ENCODE data around the gene KRTAP4-16. TPM values are rescaled to one million over a fixed set of nuclear protein-coding genes. Genes with fewer than 3 reads are reported as not detected.
"Not testable (repeated sequence)": the region's sequence is repeated elsewhere in the genome, so short reads cannot be mapped to it uniquely, and the experiment has no call there.

The KRTAP4-16 gene
- total RNA-seq, 1 experiment from 2014 or later: not detected

DNA sequence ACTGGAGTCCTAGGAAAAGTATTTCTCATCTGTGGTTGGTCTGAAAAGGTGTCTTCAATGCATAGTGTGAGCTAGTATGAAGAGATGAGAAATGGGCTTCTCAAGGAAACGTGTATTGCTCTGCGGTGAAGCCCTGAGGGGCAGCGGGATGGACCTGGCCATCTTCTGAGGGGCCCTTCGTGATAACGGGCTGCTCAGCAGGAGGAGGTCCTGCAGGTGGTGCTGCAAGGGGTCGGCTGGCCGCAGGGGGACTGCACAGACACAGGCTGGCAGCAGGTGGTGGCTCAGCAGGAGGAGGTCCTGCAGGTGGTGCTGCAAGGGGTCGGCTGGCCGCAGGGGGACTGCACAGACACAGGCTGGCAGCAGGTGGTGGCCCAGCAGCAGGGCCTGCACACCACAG lies 47.5 kb downstream of the KRTAP4-16 start:
- BruUV-seq (replicated peaks); H2AFZ ChIP-seq (ENCODE audit: low read depth, low read length, poor library complexity, severe bottlenecking); CTCF ChIA-PET; H3K4me2 ChIP-seq (ENCODE audit: low read length); intact Hi-C loops (cut with micrococcal nuclease); H3K9ac ChIP-seq (ENCODE audit: low read length); ATAC-seq; H3K9me2 ChIP-seq (ENCODE audit: insufficient read depth); RAD21 ChIA-PET (ENCODE audit: low non-redundant PET in 1 of 2, low total read pairs in 2 of 2, uncharacterized antibody in 2 of 2, unreplicated experiment in 2 of 2); H3K27me3 ChIP-seq (ENCODE audit: insufficient read depth, low read length); H3K79me2 ChIP-seq (ENCODE audit: insufficient read depth, low read length); DNase-seq (ENCODE audit: low read depth, low spot score); H3K4me3 ChIP-seq (replicated peaks in 1 of 2; ENCODE audit: low read depth in 1 of 2, low read length in 2 of 2); H4K20me1 ChIP-seq (ENCODE audit: insufficient read depth); POLR2A ChIA-PET; H3K36me3 ChIP-seq (ENCODE audit: control insufficient read depth in 1 of 2, insufficient read depth in 2 of 2, low read length in 2 of 2); H3K27ac ChIP-seq (ENCODE audit: low read depth, low read length): not testable (repeated sequence)
- H3K9me3 ChIP-seq (ENCODE audit: control insufficient read depth in 1 of 2, insufficient read depth in 1 of 2, low read depth in 1 of 2, low read length in 2 of 2): peaks cover 0 to 21% of the 10 kb centered on the region in 2 experiments; a peak in 1 of 4 replicates
- H3K4me1 ChIP-seq (ENCODE audit: control insufficient read depth in 1 of 2, insufficient read depth in 2 of 2, low read length in 2 of 2): peaks cover 11 to 13% of the 10 kb centered on the region in 2 experiments

DNA sequence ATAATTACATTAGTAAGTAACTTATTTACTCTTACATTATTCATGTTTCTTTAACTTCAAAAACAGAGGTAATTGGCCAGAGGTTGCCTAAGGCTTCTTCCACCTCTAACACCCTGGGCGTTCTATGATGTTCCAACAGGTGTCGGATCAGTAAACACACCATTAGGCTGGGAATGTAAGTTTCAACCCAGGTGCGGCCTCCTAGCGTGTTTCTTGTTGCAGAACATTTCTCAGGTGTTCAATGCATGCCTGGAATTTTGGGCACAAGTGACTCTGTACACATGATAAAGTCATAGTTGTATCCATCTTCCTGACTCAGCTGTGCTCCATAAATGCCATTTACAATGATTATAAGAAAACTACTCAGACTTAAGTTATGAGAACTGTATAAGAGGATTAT lies 48.0 kb downstream of the KRTAP4-16 start:
- Histone ChIP-seq H3K9me2 (ENCODE audit: insufficient read depth) (no peaks in the 10 kb centered on the region), H3K27me3 (ENCODE audit: insufficient read depth, low read length) (no peaks in the 10 kb centered on the region), H3K9me3 (ENCODE audit: control insufficient read depth in 1 of 2, insufficient read depth in 1 of 2, low read depth in 1 of 2, low read length in 2 of 2) (peaks cover 0 to 21% of the 10 kb centered on the region in 2 experiments; a peak in 1 of 4 replicates), H3K4me2 (ENCODE audit: low read length) (no peak overlapping the region), H3K4me3 (replicated peaks in 1 of 2; ENCODE audit: low read depth in 1 of 2, low read length in 2 of 2) (no peak overlapping the region), H3K4me1 (ENCODE audit: control insufficient read depth in 1 of 2, insufficient read depth in 2 of 2, low read length in 2 of 2) (peaks cover 6 to 8% of the 10 kb centered on the region in 2 experiments), H3K79me2 (ENCODE audit: insufficient read depth, low read length) (no peaks in the 10 kb centered on the region), H4K20me1 (ENCODE audit: insufficient read depth) (no peaks in the 10 kb centered on the region), H3K27ac (ENCODE audit: low read depth, low read length) (no peak overlapping the region), H3K9ac (ENCODE audit: low read length) (no peak overlapping the region), H3K36me3 (ENCODE audit: control insufficient read depth in 1 of 2, insufficient read depth in 2 of 2, low read length in 2 of 2) (0 out of 4 replicates have a peak, but pooled peaks cover 0 to 4% of the 10 kb centered on the region in 2 experiments), H2AFZ (ENCODE audit: low read depth, low read length, poor library complexity, severe bottlenecking) (no peak overlapping the region)
- intact Hi-C loops (cut with micrococcal nuclease): no loop called here
- no peak for ATAC-seq
- CTCF ChIA-PET: no interaction called here
- RAD21 ChIA-PET (ENCODE audit: low non-redundant PET in 1 of 2, low total read pairs in 2 of 2, uncharacterized antibody in 2 of 2, unreplicated experiment in 2 of 2): no interaction called here
- no peak for TF ChIP-seq JUND (IDR thresholded peaks at IDR 0.05)
- no peak for TF ChIP-seq ZFX (IDR thresholded peaks at IDR 0.05)
- TF ChIP-seq EZH2 (IDR thresholded peaks at IDR 0.05): no peak
- TF ChIP-seq POLR2AphosphoS5 (IDR thresholded peaks at IDR 0.05; ENCODE audit: low read depth, low read length): no peak
- TF ChIP-seq, protein P1, sequence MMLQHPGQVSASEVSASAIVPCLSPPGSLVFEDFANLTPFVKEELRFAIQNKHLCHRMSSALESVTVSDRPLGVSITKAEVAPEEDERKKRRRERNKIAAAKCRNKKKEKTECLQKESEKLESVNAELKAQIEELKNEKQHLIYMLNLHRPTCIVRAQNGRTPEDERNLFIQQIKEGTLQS (IDR thresholded peaks at IDR 0.05): no peak
- no peak for TF ChIP-seq CEBPB (IDR thresholded peaks at IDR 0.05; ENCODE audit: low read depth)
- TF ChIP-seq, protein P2, sequence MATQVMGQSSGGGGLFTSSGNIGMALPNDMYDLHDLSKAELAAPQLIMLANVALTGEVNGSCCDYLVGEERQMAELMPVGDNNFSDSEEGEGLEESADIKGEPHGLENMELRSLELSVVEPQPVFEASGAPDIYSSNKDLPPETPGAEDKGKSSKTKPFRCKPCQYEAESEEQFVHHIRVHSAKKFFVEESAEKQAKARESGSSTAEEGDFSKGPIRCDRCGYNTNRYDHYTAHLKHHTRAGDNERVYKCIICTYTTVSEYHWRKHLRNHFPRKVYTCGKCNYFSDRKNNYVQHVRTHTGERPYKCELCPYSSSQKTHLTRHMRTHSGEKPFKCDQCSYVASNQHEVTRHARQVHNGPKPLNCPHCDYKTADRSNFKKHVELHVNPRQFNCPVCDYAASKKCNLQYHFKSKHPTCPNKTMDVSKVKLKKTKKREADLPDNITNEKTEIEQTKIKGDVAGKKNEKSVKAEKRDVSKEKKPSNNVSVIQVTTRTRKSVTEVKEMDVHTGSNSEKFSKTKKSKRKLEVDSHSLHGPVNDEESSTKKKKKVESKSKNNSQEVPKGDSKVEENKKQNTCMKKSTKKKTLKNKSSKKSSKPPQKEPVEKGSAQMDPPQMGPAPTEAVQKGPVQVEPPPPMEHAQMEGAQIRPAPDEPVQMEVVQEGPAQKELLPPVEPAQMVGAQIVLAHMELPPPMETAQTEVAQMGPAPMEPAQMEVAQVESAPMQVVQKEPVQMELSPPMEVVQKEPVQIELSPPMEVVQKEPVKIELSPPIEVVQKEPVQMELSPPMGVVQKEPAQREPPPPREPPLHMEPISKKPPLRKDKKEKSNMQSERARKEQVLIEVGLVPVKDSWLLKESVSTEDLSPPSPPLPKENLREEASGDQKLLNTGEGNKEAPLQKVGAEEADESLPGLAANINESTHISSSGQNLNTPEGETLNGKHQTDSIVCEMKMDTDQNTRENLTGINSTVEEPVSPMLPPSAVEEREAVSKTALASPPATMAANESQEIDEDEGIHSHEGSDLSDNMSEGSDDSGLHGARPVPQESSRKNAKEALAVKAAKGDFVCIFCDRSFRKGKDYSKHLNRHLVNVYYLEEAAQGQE (IDR thresholded peaks at IDR 0.05; ENCODE audit: low read depth): no peak
- no peak for TF ChIP-seq CBX3 (IDR thresholded peaks at IDR 0.05; ENCODE audit: low read depth)
- POLR2A ChIA-PET: no interaction called here
- no peak for DNase-seq (ENCODE audit: low read depth, low spot score)
- BruUV-seq (replicated peaks): no TSS peak
